SK-N-MC (cell line): ENCODE results near the gene SOX8.

Experiments used
- DNase-seq: peaks from one replicate; pipeline ENCODE4 v3.0.0-alpha.2; 2011; ENCODE audit warnings: low read depth, low spot score
- H3K27ac ChIP-seq: fragments of 200-600 bp; sonication (generic); 2 replicates; pipeline ENCODE4 v1.5.1; 2016; ENCODE audit warnings: mixed run types
- H3K36me3 ChIP-seq: fragments of 200-600 bp; sonication (generic); 2 replicates; pipeline ENCODE4 v1.6.1; 2017; ENCODE audit warnings: antibody characterized with exemption, low read length, mixed read lengths; ENCODE audit not compliant: insufficient read depth
- H3K4me3 ChIP-seq: fragments of 200-600 bp; sonication (generic); 2 replicates; pipeline ENCODE4 v1.5.1; 2016
- H3K9ac ChIP-seq: fragments of 200-600 bp; sonication (generic); 2 replicates; pipeline ENCODE4 v1.8.0; 2017; ENCODE audit warnings: mixed run types, mixed read lengths; ENCODE audit not compliant: insufficient read length
- H3K9me3 ChIP-seq: fragments of 200-600 bp; sonication (generic); 2 replicates; pipeline ENCODE4 v1.6.1; 2017; ENCODE audit warnings: low read depth, mild to moderate bottlenecking, antibody characterized with exemption, low read length, moderate library complexity, mixed read lengths
- EZH2 ChIP-seq: fragments of 200-600 bp; sonication (generic); IDR thresholded peaks from one replicate; pipeline ENCODE4 v1.6.1; 2017; ENCODE audit warnings: antibody characterized with exemption
- FOXP2 ChIP-seq: optimal IDR thresholded peaks from 2 replicates; pipeline ENCODE3; 2011; ENCODE audit warnings: mild to moderate bottlenecking, moderate library complexity; ENCODE audit not compliant: insufficient read depth; ENCODE audit errors: extremely low read length, control extremely low read depth
- POLR2AphosphoS5 ChIP-seq: IDR thresholded peaks from 2 replicates; pipeline ENCODE4 v1.6.1; 2012; ENCODE audit warnings: mild to moderate bottlenecking, low read depth, low read length, borderline replicate concordance

The SOX8 gene

DNA sequence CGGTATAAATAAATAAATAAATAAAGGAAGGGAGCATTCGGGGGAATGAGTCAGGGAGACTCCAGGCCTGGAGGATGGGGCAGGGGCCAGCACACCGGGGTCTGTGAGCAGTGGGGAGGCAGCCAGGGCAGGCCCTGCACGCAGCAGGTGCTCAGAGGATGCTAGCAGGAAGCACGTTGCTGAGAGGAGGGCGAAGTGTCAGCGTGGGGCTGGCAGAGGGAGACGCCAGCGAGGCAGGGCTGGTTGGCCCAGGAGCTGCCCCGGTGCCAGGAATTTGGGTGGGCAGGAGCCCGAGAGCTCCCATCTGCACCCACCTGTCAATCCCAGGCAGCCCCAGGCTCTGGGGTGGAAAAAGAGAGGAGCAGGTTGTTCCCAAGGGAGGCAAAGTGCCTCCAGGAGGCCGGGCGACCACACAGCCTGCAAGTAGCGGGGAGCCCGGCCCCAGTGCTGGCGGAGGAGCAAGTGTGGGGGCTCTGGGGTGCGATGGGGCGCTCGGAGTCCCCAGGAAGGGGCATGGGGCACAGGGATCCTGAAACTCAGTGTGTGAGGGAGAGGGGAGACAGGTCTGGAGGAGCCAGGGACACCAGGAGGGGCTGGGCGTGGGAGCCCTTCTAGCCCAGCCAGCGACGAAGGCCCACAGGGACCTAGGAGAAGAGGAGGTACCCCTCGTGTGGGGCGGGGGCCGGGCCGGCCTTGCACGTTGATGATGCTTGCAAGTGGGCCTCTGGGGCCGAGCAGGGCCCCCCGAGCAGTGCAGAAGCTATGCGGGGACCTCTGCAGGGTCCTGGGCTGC lies 28.0 kb downstream of the SOX8 start:
- Histone ChIP-seq H3K9ac (no peak overlapping the region), H3K36me3 (no peaks in the 10 kb centered on the region), H3K27ac (no peak overlapping the region), H3K9me3 (no peaks in the 10 kb centered on the region), H3K4me3 (no peak overlapping the region)
- DNase-seq = no peak
- TF ChIP-seq FOXP2 = no peak
- TF ChIP-seq EZH2 = no peak
- TF ChIP-seq POLR2AphosphoS5 = no peak

DNA sequence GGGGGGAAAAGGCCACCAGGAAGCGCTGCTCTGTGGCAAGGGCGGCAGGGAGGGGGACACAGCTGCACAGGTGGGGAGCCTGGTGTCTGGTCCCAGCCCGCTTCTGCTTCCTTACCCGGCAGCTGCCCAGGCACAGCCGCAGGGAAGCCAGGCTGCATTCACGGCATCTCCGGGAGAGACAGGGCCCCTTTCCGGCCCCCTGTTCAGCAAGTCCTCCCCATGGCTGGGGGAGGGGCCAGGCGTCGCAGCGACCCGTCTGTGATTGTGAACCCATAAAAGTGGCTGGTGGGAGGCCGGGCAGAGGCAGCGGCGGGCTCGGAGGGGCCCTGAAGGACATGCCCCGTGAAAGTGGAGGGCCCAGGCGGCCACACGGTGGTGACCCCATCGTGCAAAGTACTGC lies 28.7 kb downstream of the SOX8 start:
- no peaks in the 10 kb centered on the region for H3K36me3 ChIP-seq
- H3K27ac ChIP-seq = no peak overlapping the region
- TF ChIP-seq POLR2AphosphoS5 = no peak
- TF ChIP-seq FOXP2 = no peak
- no peak for TF ChIP-seq EZH2
- H3K4me3 ChIP-seq = peak overlapping the region; percentile 33; the same call in 1 of the 2 replicates
- no peak overlapping the region for H3K9ac ChIP-seq
- no peak for DNase-seq
- no peaks in the 10 kb centered on the region for H3K9me3 ChIP-seq

- TF ChIP-seq EZH2 = no peak
- TF ChIP-seq POLR2AphosphoS5 = no peak
- no peak for TF ChIP-seq FOXP2
Measured at GRCh38 chr16:1010815-1011214, 29.2 kb downstream of the SOX8 start.

DNA sequence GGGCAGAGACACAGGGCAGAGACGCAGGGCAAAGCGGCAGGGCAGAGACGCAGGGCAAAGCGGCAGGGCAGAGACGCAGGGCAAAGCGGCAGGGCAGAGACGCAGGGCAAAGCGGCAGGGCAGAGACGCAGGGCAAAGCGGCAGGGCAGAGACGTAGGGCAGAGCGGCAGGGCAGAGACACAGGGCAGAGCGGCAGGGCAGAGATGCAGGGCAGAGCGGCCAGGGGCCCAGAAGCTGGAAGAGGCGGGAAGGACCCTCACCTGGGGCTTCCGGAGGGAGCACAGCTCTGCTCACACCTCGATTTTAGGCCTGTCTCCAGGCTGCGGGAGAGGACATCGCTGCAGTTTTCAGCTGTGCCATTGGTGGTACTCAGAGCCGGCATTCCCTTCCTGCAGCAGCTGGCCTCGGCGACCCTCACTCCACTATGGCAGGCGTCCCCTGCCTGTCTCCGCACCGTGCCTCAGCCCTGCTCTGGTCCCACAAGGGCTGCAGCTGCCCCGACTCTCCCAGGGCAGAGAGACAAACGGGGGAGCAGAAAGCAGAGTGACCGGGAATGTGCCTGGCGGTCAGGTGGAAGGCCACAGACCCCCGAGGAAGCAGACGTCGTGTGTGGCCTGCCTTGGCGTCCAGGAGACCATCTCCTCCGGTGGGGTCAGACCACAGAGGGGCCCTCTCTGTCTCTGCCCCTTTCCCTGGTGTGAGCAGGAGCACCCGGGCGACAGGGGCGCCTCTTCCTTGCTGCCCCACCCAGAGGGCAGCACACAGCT lies 29.9 kb downstream of the SOX8 start:
- Histone ChIP-seq H3K36me3 (no peaks in the 10 kb centered on the region), H3K4me3 (no peak overlapping the region), H3K9me3 (no peaks in the 10 kb centered on the region), H3K27ac (no peak overlapping the region), H3K9ac (no peak overlapping the region)
- TF ChIP-seq EZH2 (no peak), POLR2AphosphoS5 (no peak), FOXP2 (no peak)
- no peak for DNase-seq

More at GRCh38 chr16:1010815-1011214, 29.2 kb downstream of the SOX8 start:
- DNase-seq = no peak
- Histone ChIP-seq H3K4me3 (no peak overlapping the region; the same call in 1 of the 2 replicates), H3K36me3 (no peaks in the 10 kb centered on the region), H3K9me3 (no peaks in the 10 kb centered on the region), H3K27ac (no peak overlapping the region), H3K9ac (no peak overlapping the region)

- no peak for TF ChIP-seq FOXP2
- no peak for TF ChIP-seq EZH2
- TF ChIP-seq POLR2AphosphoS5 = no peak
- Histone ChIP-seq H3K9me3 (no peaks in the 10 kb centered on the region), H3K27ac (no peak overlapping the region), H3K36me3 (no peaks in the 10 kb centered on the region), H3K9ac (no peak overlapping the region), H3K4me3 (no peak overlapping the region)
- no peak for DNase-seq
Measured at GRCh38 chr16:1012135-1012534, 30.6 kb downstream of the SOX8 start.

DNA sequence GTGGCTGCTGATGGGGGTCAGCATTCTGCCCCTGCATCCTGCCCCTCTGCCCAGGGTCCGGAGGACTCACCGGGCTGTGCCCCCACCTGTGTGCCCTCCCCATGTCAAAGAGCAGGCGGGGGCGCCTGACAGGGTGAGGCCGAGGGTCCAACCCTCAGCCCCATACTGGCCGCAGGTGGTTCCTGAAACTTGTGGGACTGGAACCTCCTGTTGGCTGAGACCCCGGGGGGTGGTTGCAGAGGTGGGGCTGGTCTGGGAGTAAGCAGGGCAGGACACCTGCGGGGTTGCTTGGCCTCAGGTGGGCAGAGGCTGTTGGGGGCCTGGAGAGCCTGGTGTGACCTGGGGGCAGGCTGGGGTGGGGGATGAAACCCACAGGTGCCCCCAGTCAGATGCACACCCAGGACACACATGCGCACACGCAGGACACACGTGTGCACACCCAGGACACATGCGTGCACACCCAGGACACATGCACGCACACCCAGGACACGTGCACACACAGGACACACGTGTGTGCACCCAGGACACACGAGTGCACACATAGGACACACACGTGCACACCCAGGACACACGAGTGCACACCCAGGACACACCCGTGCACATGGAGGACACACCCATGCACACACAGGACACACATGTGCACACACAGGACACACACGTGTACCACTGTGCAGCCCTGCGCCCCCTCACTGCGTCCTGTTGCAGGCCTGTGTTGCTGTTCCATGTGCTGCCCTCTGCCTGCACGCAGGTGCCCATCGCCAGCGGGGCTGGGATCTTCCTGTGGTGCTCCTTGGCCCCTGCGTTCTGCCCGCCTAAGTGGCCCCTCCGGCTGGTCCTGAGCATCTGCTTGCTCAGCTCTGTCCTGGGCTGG lies 31.4 kb downstream of the SOX8 start:
- Histone ChIP-seq H3K27ac (no peak overlapping the region), H3K9me3 (no peaks in the 10 kb centered on the region), H3K36me3 (no peaks in the 10 kb centered on the region), H3K4me3 (no peak overlapping the region), H3K9ac (no peak overlapping the region)
- TF ChIP-seq FOXP2 (no peak), POLR2AphosphoS5 (no peak), EZH2 (no peak)
- DNase-seq = no peak

- no peak for DNase-seq
- TF ChIP-seq POLR2AphosphoS5 = no peak
- Histone ChIP-seq H3K9ac (no peak overlapping the region), H3K4me3 (no peak overlapping the region), H3K36me3 (no peaks in the 10 kb centered on the region), H3K9me3 (no peaks in the 10 kb centered on the region), H3K27ac (no peak overlapping the region)
Measured at GRCh38 chr16:1013593-1013900, 32.0 kb downstream of the SOX8 start.

GRCh38 chr16:1014221-1014620 lies 32.7 kb downstream of the SOX8 start:
- Histone ChIP-seq H3K9ac (no peak overlapping the region), H3K4me3 (no peak overlapping the region), H3K27ac (no peak overlapping the region), H3K36me3 (no peaks in the 10 kb centered on the region), H3K9me3 (no peaks in the 10 kb centered on the region)
- no peak for DNase-seq
- TF ChIP-seq POLR2AphosphoS5 (no peak), EZH2 (no peak), FOXP2 (no peak)
